ENCODE results near the gene HS3ST4.

- TF ChIP-seq CTCF (IDR thresholded peaks at IDR 0.05; ENCODE audit: extremely low read depth in 1 of 2, insufficient read depth in 1 of 2, low read depth in 1 of 2, low read length in 2 of 2): no peak
- TF ChIP-seq EZH2 (IDR thresholded peaks at IDR 0.05; ENCODE audit: borderline replicate concordance, low read depth, low read length, severe bottlenecking): no peak
- no peak for TF ChIP-seq POLR2A (IDR thresholded peaks at IDR 0.05; ENCODE audit: low read depth, low read length)
- no peak for TF ChIP-seq MYC (IDR thresholded peaks at IDR 0.05; ENCODE audit: low read depth, low read length)
- TF ChIP-seq JUN (IDR thresholded peaks at IDR 0.05; ENCODE audit: borderline replicate concordance, insufficient read depth, insufficient read length, low read depth): no peak
- no peak for TF ChIP-seq POLR2AphosphoS5 (IDR thresholded peaks at IDR 0.05; ENCODE audit: insufficient read depth, low read depth, low read length)
- TF ChIP-seq, protein P1, sequence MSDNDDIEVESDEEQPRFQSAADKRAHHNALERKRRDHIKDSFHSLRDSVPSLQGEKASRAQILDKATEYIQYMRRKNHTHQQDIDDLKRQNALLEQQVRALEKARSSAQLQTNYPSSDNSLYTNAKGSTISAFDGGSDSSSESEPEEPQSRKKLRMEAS (IDR thresholded peaks at IDR 0.05; ENCODE audit: insufficient read depth, insufficient read length): no peak
Observed at GRCh38 chr16:25872369-25873070, 180.8 kb downstream of the HS3ST4 start.

Data from endothelial cell of umbilical vein (primary cell).